Ishikawa (cell line): ENCODE data around the gene SETDB1.

Experiments
- CEBPB ChIP-seq: IDR thresholded peaks from 2 replicates; pipeline ENCODE4 v1.6.1; 2012
- CREB1 ChIP-seq: IDR thresholded peaks from 2 replicates; pipeline ENCODE4 v1.6.1; 2012; ENCODE audit warnings: low read depth
- EGR1 ChIP-seq: IDR thresholded peaks from 2 replicates; pipeline ENCODE4 v1.6.1; 2012
- EP300 ChIP-seq: IDR thresholded peaks from 2 replicates; pipeline ENCODE4 v1.6.1; 2012; ENCODE audit warnings: borderline replicate concordance
- FOXM1 ChIP-seq: IDR thresholded peaks from 2 replicates; pipeline ENCODE4 v1.6.1; 2012; ENCODE audit warnings: low read depth, borderline replicate concordance
- MAX ChIP-seq: IDR thresholded peaks from 2 replicates; pipeline ENCODE4 v1.6.1; 2012
- NFIC ChIP-seq: IDR thresholded peaks from 2 replicates; pipeline ENCODE4 v1.6.1; 2012
- RAD21 ChIP-seq: IDR thresholded peaks from 2 replicates; pipeline ENCODE4 v1.6.1; 2012; ENCODE audit warnings: low read depth
- REST ChIP-seq: IDR thresholded peaks from 2 replicates; pipeline ENCODE4 v1.6.1; 2012; ENCODE audit warnings: low read depth, mild to moderate bottlenecking
- TAF1 ChIP-seq: IDR thresholded peaks from 2 replicates; pipeline ENCODE4 v1.6.1; 2012; ENCODE audit warnings: low read depth, mild to moderate bottlenecking
- TCF12 ChIP-seq: IDR thresholded peaks from 2 replicates; pipeline ENCODE4 v1.6.1; 2012; ENCODE audit warnings: low read depth
- TEAD4 ChIP-seq: IDR thresholded peaks from 2 replicates; pipeline ENCODE4 v1.6.1; 2012
- USF1 ChIP-seq: IDR thresholded peaks from 2 replicates; pipeline ENCODE4 v1.6.1; 2012
- YY1 ChIP-seq: IDR thresholded peaks from 2 replicates; pipeline ENCODE4 v1.6.1; 2012; ENCODE audit warnings: low read depth
- ZBTB7A ChIP-seq: IDR thresholded peaks from 2 replicates; pipeline ENCODE4 v1.6.1; 2012; ENCODE audit warnings: low read depth

The SETDB1 gene

GRCh38 chr1:150893336-150893913, 32.7 kb upstream of the SETDB1 start:
- TF ChIP-seq RAD21 (no peak), TCF12 (no peak), YY1 (no peak), TEAD4 (no peak), ZBTB7A (no peak), TAF1 (no peak), REST (no peak), FOXM1 (no peak)

DNA sequence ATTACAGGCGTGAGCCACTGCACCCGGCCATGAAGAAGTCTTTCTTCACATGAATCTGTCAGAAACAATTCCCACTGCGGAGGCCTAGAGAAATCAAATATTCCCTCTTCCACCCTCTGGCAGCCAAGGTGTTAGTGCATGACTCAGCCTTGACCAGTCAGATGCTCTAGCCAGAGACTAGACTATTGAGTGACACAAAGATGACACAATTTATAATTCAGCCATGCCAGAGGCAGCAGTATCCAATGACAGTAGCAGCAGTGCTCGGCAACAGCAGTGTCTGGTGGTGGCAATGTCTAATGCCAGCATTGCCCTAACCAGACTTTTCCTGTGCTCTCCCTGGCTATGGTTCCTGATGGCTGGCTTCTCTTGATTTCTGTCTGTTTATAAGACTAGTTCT, 30.5 kb upstream of the SETDB1 start:
- TF ChIP-seq TCF12 (no peak), CEBPB (no peak), TAF1 (no peak), YY1 (no peak)

DNA sequence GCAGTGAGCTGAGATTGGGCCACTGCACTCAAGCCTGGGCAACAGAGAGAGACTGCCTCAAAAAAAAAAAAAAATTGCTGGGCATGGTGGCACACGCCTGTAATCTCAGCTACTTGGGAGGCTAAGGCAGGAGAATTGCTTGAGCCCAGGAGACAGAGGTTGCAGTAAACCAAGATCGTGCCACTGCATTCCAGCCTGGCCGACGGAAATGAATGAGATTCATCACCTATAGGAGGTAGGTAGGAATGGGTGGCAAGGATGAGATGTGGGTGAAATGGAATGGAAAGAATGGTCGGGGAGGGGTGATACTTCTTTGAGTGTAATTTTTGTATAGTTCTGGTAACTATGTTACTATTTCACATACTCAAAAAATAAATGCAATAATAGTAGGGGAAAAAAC, 23.8 kb upstream of the SETDB1 start:
- TF ChIP-seq NFIC (no peak), MAX (no peak), YY1 (no peak), EGR1 (no peak), TAF1 (no peak), TEAD4 (no peak), CREB1 (no peak), ZBTB7A (no peak), CEBPB (no peak), RAD21 (no peak), USF1 (no peak), REST (no peak), FOXM1 (no peak), EP300 (no peak), TCF12 (no peak)

DNA sequence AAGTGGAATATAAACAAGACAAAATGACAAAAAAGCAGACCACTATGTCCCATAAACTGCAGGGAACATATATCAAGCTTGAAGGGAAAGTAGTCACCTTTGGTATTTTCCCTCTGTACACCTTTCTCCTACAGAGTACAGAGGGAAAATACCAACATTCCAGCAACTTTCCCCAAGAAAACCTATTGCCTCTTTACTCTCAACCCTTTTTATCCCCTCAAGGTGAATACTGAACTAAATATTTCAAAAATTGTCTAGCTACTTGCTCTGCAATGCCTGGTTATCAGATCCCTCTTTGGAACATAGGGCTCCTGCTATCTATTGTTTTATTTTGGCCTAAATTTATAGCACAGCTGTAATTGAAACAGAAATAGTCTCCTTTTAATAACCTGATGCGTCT, 23.4 kb upstream of the SETDB1 start:
- TF ChIP-seq EP300 (no peak), TCF12 (no peak), CREB1 (no peak), NFIC (no peak), ZBTB7A (no peak), CEBPB (no peak), TEAD4 (no peak), USF1 (no peak), FOXM1 (no peak), TAF1 (no peak), YY1 (no peak), REST (no peak), EGR1 (no peak), MAX (no peak), RAD21 (no peak)

- TF ChIP-seq REST = no peak
- no peak for TF ChIP-seq TCF12
- TF ChIP-seq TAF1 = no peak
- no peak for TF ChIP-seq MAX
- no peak for TF ChIP-seq TEAD4
- TF ChIP-seq EP300 = no peak
- TF ChIP-seq CEBPB = no peak
- no peak for TF ChIP-seq FOXM1
- TF ChIP-seq YY1 = no peak
- no peak for TF ChIP-seq RAD21
- TF ChIP-seq ZBTB7A = no peak
- no peak for TF ChIP-seq USF1
- TF ChIP-seq CREB1 = no peak
- TF ChIP-seq NFIC = no peak
- TF ChIP-seq EGR1 = no peak
These were observed 20.9 kb upstream of the SETDB1 start for GRCh38 chr1:150905301-150905700.
